Measurements from ENCODE around the gene LRP1B.

Gene LRP1B

DNA sequence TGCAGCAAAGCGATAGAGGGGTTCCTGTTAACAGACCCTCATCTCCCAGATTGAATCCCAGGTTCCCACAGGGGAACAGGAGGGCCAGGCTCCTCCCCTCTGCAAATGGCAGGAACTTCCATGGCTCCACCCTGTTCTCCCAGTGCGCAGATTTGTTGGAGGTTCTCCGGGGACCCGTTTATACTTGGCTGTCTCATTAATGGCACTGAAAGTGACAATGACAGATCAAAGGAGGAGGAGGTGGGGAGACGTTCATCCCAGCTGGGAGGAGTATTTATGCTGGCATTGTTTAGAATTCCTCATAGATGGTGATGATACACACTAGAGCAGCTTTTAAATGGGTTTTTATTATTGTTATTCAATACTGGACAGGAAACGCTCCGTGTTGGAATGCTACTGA is 186.9 kb downstream of the LRP1B start:
- DNase-seq, result no peak

DNA sequence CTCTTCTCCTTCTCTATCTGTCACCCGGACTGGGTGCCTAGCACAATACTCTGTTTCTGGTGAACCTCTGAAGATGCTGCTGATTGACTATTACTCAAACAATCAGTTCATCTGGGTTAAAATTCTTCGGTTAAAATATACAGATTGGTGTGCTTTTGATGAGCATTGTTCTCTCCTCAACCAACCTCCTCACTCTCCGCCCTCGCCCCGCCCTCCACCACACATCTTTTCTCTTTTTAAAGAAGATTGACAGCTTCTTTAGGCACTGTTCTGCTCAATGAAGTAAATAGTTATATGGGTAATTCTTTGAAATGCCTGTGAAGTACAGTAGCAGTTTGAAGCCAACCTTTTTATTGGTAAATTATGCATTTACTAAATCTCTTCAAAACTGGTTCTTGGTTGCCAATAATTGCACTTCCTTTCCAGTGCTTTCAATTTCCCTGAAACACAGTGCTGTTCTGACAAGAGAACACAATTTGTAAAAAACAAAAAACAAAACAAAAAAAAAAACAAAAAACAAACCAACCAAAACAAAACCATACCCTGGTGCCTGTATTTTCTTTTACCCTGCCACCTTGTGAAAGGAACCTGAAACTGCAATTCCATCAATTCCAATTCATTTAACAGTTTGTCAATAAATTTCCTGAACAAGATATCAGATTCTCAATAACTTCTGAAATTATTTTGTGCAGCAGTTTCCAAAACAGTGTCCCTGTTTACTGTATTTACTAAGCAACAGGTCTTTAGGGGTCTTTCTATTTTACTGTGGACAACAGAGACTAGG is 188.6 kb downstream of the LRP1B start:
- DNase-seq, result no peak

DNA sequence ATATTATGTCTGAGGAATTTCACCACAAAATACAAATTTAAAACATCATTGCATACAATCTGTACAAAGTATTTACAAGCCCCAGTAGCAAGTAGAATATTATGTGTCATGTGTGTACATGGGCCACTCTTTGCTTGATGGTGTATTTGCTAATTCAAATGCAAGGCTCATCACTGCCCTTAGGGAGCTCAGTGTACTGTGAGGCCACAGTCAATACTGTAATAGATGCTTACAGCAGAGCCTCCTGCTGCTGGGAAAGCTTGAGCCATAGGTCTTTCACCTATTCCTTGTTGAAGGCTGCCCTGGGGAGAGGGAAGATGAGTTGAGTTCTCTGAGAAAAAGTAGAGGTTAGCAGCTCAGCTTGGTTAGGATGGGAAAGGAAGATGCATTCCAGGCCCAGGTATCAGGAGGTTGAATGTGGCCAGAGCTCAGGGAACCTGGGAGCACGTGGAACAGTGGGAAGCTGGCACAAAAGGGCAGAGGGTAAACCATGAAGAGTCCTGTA is 189.6 kb downstream of the LRP1B start:
- DNase-seq, result no peak

DNA sequence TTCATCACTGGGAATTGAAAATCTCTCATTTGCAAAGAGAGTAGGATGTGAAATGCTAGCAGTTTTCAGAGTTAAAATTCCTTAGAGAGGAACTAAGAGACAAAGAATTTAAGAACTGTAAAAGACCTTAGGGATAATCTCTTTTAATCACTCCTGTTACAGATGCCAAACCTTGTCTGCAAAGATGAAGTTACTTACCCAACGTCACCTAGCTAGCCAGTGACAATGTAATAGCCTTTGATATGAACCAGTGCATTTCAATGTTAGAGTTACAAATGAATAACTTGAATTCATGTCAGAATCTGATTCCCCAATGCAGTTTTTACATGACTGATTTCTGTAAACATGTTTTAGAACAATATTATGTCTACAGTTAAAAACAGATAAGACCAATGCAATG is 190.1 kb downstream of the LRP1B start:
- DNase-seq, result no peak

DNA sequence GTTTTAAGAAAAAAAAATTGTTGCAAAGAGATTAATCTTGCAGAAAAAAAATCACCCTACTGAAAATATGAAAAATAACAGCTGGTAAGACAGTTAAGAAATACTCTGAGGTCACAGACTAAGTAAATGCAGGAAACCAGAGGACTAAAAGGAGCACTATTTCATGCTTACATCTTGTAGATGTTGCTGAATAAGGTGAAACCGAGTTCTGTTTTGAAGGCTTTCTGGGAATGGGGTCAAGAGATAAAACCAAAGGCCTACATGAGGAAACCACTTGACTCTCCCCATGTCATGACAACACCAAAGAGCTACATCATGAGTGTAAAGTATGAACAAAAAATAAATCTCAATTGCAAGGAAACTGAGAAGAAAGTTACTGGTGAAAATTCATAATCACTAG is 197.6 kb downstream of the LRP1B start:
- no peak for DNase-seq

DNA sequence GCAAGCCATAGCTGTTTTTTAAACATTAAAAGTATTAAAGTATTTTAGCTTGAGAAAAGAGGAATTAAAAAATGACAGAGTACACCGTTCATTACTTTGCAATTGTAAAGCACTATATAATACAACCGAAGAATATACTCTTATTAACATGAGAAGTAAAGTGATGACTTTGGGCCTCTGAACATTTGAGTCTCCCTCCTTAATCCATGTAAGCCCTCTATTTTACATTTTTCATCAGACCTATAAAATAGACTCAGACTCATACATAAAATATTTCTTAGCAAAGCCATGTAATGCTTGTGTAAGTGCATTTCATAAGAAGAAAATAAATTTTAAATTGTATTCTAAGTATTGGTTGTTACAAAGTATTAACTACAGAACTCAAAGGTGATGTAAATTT is 198.6 kb downstream of the LRP1B start:
- DNase-seq, result no peak

DNA sequence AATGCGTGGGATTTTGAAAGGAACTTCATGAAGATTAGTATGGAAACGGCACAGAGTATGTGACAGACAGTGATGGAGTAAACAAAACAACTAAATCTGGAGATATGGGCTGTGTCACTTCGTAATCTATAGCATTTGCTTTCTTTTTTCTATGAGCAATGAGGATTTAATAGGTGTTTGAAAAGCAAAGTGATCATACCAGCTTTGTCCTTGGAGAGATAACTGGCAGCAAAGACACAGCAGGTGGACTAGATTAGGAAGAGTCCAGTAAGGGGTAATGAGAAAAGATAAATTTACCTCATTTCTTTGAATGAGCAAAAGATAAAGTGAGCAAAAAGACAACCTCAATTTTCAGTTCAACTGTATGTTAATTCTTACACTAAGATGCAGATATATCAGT is 199.0 kb downstream of the LRP1B start:
- DNase-seq, result no peak

DNA sequence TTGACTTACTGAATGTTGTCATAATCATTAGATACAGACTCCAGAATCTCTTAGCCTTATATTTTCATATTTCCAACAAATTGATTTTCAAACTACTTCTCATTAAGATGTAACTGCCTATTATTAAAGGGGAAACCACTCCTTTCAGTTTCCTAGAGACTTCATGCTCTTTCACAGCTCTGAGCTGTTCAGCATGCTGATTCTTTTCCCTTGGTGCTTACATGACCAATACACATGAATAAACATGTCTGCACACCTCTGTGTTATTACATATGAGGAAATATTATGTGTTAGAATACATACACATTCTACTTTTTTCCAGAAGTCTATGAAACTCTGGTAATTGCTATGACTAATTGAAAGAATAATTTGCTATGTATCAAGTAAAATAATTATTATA is 200.0 kb downstream of the LRP1B start:
- DNase-seq, result no peak

DNA sequence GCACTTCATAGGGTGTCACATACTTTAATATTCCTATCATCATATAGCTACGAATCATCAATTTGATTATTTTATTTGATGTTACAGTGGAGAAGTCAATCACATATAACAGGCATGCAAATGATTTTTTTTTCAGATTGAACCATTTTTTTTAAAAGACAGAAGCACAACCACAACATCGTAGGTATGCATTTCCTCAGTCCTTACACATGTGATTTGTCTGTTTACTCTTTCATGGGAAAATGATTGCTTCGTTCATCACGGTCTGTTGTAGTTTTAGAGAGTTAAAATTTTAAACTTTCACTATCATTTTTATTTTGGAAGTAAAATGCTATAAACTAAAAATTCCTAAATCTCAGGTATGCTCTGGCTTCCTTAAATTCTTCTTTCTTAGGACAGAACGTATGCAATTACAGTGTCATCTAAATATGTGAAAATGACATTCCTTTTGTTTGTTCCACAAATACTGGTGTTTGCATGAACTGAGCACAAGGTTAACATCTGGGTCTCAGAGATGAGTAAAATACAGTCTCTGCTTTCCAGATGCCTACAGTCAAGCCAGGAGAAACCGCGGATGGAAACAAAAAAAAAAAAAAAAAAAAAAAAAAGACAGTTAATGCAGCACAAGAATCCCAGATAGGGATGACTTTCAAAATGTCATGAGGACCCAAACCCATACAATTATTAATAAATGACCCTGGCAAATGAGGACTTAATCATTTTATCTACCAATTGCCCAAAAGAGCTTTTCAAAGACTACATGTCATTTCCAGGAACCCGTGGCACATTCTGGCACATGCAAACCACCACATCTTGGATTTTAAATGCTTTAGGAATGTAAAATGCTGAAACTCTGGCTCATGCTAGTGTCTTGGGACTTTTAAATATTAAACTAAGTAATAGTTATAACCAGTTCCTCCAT is 201.2 kb downstream of the LRP1B start:
- DNase-seq, result no peak

DNA sequence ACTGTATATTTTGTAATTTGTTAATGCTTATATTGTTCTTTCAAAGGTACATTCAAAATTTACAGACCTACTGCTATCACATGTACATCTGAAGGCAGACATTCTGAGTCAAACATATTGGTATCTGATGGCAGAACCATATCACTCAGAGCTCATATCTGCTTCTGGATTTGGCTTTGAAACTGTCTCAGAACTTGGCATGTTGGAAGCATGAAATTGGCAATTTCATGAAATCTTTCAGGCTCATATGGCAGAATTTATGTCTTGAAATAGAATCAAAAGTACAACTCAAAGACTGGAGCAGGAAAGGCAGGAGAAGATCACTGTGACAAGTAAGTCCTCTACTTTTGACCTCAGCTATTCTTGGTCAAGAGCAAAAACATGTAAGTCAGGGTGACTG is 202.3 kb downstream of the LRP1B start:
- DNase-seq, result no peak

DNA sequence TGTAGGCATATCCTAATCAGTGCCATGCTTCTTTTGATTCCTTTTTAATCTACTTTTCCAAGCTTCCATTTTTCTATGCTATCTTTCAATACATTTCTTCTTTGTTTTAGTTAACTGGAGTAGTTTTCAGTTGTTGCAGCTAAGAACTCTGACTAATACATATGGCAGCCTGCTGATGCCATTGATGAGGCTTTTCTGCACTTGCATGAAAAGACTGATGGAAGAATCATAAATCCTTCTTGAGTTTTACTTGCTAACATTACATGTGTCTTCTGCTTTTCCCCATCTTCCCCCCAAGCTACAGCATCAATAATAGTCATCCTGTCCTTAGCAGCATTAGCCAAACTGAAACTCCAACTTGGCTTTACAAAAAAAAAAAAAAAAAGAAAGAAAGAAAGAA is 203.3 kb downstream of the LRP1B start:
- DNase-seq, result no peak

DNA sequence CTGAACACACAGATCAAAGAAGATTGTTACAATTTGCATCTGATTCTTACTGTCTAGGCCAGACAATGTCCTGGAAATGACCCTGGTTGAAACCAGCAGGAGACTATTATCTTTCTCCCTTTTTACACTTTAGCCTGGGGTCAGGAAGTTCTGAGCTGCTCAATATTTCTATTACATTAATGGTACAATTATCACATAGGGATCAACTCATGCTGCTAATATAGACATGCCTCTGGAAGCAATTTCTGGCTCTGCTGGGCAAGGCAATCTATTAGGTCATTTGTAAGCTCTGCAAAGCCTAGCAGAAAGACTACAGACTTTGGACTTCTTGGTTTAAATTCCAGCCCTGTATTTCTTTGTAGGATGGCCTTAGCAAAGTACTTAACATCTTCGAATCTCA is 205.3 kb downstream of the LRP1B start:
- DNase-seq, result no peak

DNA sequence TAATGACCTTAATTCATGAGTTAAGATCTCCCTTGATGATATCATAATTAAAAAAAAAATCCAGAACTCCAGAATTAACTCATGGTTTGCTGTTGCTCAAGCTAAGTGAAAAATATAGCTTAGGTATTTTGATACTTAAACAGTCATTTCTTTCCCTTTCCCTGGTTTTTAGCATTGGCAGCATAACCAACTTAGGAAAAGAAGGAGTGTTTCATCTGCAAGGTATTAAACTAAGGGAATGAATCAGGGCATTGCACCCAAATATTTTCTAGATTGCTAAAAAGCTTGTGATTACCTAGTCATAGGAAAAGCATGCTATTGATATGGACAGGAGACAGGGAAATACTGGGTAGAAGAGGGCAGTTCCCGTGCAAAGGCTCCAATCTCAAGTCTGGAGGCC is 207.2 kb downstream of the LRP1B start:
- no peak for DNase-seq

DNA sequence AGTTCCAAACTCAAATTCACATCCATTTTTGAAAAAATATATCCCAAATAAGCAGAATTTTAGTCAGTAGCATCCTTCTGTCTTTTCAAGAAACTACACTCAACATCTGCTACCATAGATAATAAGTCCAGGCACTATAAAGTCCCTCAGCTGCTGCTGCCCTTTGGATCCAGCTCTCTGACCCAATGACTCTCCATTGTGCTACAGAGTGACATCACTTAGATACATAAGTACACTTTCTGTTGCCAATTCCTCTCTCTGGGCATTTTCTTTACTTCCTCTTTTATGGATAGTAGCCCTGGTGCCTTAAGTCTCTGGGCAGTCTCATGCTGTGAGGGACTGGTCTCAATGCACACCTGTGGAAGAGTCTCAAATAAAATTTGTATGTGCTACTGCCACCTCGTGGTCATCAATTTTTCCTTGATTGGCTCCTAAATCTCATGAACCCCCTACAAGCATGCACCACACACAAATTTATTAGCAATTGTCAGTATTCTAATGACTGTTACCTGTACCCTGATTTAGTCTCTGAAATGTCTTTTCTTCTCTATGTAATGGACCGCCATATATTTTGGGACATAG is 219.2 kb downstream of the LRP1B start:
- DNase-seq, result peak; percentile 70

DNA sequence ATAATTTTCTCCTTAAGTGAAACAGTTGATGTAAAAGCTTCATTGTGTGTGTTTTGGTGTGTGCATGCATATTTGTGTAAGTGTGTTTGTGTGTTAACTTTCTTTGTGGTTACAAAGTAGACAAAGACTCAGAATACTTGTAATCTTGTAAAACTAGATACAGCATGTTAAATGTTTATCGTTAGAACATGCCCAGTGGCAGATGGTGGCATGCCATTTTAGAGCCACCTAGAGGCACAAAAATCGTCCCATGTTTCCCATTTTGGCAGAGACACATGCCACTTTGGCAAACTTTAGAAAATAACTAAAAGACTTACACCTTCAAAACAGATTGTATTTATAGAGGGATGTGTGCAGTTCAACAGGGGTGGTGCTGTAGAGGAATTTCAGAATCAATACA is 224.1 kb downstream of the LRP1B start:
- no peak for DNase-seq

DNA sequence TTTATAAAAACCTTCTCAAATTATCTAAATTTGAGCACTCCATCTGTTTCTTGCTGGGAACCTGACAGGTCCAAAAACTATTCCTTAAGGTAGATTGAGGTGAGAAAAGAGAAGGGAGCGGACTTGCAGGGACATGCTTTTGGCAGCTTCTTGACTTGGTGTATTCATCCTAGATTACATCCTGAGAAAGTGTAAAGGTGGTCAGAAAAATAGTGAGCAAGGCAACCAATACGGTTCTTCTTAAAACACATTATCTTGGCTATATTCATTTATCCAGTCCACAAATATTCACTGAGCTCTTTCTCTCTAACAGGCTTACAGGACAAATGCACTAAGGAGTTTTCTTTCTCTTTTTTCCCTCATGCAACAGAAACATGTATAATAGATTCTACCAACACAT is 230.0 kb downstream of the LRP1B start:
- no peak for DNase-seq

DNA sequence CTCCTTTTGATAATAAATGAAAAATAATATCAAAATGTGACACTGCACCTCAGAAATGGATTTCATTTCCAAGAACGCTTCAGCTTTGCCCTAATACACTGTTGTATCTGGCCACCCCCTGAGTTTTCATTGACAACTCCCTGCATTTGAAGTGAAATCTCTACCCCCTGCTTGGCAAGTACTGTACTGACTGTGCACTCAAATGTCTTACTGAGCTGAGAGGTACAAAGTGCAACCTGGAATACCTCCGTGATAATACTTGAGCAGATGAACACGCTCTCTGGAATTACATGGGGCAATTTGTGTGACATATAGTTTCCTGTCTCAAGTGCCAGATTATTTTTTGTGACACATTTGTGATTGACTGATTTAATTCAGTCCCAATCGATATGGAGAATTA is 231.1 kb downstream of the LRP1B start:
- no peak for DNase-seq

DNA sequence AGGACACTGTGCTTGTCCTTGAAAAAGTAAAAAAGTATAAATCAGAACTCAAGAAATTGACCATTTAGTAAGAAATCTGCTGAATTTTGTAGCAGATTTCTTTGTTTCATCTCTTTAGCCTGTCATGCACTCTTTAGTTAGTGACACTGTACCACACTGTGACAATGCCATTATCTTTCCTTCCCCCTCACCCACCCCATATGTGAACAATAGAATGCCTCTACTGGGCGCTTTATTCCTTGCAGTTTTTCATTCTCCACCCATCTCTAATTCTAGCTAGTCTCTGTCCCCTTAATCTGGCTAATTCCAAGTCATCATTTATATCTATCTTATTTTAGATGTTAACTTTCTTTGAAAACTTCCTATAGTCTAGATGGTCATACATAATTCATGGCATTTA is 241.0 kb downstream of the LRP1B start:
- no peak for DNase-seq

DNA sequence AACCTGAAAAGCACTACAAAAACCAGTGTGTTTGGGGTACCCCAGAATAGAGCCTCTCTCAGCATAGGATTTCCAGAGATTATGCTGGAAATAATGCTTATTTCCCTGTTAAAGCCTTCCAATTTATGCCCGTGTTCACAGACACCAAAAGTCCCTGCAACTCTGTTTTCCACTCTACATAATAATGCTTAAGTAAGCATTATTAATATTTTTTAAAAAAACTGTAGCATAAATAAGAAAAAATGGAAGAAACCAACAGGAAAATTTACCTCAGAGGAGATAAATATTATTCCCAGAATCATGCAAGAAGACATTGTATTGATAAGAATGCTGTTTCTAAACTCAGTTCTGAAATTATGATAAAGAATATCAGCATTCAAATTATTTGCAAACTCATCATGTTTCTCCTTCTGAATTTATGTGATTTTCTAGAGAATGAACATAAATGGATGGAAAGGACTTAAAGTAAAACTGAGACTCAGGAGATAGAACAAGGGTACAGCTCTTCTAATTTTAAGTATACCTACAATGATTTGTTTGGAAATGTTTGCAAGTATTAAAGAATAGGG is 241.7 kb downstream of the LRP1B start:
- DNase-seq, result no peak

DNA sequence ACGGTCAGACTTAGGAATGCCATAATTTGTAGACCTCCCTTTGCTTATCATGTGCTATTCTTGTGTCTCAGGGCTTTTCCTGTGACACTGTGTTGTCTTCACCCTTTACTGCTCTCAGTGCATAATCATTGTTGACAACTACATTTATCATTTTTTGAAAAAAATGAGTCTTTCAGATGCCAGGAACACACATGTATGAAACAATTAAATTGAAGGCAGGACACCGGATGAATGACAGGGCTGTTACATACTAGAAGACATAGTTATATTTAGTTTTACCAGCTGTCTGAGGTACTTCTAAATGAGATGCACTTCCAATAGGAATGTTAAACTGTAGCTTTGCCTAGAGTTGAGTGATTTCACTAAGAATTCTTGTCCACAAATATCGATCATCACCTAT is 243.5 kb downstream of the LRP1B start:
- no peak for DNase-seq

DNA sequence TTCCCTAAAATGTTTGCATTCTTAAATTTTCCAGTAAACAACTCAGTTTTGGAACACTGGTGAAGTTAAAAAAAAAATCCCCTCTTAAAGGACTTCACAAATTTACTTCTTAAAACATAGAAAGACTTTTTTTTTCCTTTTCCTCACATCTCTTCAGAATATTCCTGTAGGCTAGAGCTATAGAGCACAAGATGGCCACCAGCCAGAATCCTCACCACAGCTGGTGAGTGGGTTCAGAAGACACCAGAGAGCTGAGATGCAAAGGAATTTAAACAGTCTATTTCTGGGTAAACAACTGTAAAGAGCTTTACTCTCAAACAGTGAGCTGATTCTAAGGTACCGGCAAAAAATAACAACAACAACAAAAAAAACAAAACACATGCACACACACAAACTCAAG is 252.8 kb downstream of the LRP1B start:
- no peak for DNase-seq

DNA sequence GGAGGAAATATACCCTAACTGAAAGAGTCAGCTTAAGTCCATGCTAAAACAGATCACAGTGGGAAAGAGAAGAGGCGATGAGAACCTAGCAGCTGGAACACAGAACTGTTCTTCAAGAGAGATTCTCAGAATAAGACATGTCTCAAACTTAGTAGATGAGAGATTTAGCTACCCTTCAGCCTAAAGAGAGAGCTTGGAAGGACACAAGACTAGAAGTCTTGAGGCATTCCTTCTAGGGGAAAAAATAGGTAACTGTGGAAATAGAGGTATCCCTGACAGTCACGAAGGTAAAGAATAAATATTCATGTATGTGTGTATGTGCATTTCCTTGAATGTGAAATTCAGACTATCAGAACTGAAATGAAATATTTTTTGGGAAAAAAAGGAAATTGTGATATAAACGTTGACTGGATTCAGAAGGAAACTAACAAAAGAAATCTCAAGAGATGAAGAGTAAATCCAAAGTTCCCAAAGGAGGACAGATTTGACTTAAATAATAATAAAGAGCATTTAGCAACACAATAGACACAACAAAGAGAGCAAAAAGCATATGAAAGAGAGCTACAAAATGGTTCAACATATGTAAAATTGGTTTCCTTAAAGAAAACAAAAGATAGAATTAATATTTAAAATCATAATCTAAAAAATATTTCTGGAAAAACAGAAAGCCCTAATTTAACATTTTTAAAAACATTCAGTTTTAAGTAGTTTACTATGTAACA is 258.7 kb downstream of the LRP1B start:
- no peak for DNase-seq

DNA sequence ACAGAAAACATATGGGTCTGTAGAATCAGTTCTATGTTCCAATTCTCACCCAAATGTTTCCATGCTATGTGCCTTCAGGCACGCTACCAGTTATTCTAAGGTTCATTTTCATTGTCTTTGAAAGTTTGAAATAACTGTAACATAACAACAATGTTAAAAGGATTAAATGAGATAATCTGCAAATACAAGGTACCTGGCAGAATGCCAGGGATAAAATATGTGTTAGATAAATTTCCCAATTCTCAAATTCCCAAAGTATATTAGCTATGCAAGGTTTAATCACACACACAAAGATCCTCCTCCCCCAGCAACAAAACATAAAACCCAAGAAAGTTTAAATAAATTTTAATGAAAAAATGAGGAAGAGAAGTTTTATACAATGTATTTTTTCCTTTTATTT is 261.2 kb downstream of the LRP1B start:
- no peak for DNase-seq
